ENCODE results near the gene RPS2.
"Not testable (repeated sequence)": the region's sequence is repeated elsewhere in the genome, so short reads cannot be mapped to it uniquely, and the experiment has no call there.

Gene RPS2

DNA sequence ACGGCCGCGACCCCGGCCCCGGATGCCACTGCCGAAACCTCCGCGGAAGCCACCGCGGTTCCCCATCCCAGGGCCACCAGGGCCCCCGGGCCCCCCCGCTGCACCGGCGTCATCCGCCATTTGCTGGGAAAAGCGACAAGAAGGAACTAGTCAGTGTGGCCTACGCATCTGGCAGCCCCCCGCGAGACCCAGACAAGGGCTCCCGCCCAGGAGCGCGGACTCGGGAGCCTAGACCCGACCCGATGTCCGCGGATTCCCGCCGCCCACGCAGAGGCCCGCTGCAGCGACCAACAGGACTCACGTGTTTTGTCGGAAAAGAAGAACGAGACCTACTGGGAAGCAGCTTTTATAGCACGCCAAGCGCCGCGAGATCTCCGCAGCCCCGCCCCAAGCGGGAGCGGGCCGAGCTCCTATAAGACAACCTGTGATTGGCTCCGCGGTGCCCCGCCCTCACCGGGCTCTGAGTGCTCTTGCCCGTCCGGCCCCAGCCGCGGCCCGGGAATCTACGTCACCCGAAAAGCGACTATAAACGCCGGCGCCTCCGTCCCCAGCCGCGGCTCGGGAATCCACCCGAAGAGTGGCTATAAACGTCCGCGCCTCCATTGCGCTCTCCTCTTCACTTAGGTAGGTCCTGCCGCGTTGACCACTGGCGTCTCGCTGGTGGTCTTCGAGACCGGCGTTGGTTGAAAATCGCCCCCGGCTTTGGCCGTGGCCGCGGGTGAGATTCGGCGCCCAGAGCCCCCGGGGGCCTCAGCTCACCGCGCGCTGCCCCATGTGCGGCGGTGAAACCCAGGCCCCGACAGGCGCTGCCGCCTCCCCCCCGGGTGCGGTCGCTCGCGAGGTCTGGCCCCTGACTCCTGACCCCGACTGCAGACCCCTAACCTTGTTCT is at the start of gene RPS2:
TSS of gene RPS2 (minus strand) at position 321 of the 890 bp plus-strand sequence. CDS start at position 120, 201 bp downstream.
- DNase-seq (ENCODE audit: low read depth, low spot score): peak; percentile 99

DNA sequence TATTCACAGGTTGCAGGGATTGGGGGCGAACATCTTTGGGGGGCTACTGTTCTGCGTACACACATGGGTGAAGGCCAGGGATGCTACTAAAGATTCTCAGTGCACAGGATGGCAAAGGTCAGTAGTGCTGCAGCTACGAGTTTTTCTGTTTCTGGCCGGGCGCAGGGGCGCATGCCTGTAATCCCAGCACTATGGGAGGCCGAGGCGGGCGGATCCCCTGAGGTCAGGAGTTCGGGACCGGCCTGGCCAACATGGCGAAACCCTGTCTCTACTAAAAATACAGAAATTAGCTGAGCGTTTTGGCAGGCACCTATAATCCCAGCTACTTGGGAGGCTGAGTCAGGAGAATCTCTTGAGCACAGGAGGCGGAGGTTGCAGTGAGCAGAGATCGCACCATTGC is 48.9 kb upstream of the RPS2 start:
- DNase-seq (ENCODE audit: low read depth, low spot score): no peak

DNA sequence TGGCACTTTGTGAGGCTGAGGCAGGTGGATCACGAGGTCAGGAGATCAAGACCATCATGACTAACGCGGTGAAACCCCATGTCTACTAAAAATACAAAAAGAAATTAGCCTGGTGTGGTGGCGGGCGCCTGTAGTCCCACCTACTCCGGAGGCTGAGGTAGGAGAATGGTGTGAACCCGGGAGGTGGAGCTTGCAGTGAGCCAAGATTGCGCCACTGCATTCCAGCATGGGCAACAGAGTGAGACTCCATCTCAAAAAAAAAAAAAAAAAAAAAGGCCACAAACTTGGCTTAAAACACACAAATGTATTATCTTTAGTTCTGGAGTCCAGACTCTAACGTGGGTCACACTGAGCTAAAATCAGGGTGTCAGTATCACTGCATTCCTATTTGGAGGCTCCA is 47.1 kb upstream of the RPS2 start:
- not testable (repeated sequence) for DNase-seq (ENCODE audit: low read depth, low spot score)

DNA sequence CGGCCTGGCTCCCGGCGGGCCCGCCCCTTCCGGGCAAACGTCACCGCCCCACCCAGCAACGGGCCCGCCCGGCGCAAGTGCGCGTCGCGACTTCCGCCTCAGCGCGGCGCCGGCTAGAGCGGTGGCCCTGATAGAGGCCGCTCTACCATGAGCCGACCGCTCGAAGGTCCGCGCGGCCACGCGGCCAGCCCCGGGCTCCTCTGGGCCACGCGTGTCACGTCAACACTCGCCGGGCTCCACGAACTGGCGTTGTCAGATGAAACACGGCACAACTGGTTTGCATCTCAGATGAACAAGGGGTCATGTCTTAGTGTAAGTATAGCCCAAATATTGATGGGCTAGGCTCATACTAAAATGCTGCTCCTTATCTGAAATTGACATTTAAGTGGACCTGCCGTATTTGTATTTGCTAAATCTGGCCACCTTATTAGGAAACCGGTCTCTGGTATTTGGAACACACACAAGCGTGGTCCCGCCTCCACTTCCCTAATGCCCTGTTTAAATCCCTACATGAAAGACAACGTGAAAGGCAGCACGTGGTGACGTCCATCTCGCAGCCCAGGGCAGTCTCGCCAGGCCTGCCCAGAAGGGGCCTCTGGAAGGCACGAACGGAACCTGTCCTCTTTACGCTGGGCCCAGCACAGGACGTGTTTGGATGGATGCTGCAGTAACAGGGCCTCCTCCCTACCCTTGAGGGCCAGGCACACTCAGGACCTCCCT is 45.3 kb upstream of the RPS2 start, which contains the start of gene ZNF598:
TSS of gene ZNF598 (minus strand) at position 31 of the 720 bp plus-strand sequence.
- DNase-seq (ENCODE audit: low read depth, low spot score): peak; percentile 81

DNA sequence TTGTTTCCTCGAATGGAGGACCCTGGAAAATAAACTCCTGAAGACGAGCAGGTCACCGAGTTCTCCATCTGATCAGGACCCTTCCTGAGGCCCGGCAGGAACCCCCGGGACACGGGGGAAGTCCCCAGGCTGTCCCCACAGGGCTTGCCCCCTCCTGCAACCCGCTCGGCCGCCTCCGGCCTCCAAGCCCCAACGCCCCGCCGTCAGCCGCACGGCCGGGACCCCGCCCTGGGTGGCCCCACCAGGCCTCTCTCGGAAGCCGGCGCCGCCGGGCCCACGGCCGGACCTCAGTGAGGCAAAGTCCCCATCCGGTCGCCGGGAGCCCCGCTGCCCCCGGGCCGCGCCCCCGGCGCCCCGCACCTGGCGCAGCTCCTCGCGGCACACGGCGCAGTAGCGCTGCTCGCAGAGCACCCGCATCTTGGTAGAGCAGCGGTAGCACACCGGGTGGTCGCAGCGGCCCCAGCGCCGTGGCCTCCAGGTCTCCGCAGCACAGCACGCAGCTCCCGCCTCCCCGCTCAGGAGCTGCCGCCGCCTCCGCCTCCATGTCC is 44.6 kb upstream of the RPS2 start:
- no peak for DNase-seq (ENCODE audit: low read depth, low spot score)

DNA sequence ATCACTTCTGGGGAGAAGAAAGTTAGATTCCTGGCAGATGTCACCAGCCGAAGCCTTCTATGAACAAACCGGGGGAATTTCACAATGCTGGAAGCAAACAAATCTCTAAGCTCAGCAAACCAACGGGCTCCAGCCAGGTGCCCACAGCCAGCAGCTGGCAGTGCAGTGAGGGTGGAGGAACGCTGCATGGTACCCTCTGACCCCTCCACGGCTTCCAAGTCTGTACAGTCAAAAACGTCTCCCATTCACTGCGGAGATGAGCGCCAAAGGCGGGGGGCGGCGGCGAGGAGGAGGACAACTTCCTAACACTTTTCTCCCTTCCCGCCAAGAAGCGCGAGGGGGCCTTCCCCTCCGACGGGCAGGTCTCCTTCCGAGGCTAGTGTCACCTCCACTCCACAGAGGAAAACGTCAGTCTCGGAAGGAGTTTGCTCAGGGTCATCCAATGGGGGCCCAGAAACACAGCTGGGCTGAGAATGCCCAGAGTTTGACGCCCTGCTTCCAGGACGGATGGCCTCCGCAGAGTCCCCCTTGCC is 44.1 kb upstream of the RPS2 start:
- DNase-seq (ENCODE audit: low read depth, low spot score): no peak

DNA sequence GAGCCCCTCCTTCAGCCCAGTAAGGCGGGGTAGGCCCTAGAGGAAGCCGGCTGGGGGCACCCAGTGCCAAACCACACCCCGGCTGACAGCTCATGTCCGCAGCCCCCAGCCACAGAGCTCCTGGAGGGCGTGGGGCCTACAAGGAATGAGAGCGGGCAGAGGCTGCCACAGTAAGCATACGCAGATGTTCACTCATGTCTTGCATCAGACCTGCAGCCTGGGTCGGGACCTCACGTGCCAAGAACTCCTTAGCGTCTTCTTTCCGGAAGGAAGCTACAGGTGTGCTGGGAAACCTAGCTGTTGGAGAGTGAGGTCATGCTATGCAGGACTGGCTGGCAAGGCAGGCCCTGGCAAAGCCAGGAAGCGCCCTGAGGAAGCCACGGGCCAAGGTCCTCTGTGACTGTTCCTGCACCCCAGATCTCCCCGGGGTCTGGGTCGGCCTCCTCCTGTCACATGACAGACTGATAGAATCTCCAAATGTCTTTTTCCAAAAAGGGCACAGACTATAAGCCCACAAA is 43.4 kb upstream of the RPS2 start:
- no peak for DNase-seq (ENCODE audit: low read depth, low spot score)

DNA sequence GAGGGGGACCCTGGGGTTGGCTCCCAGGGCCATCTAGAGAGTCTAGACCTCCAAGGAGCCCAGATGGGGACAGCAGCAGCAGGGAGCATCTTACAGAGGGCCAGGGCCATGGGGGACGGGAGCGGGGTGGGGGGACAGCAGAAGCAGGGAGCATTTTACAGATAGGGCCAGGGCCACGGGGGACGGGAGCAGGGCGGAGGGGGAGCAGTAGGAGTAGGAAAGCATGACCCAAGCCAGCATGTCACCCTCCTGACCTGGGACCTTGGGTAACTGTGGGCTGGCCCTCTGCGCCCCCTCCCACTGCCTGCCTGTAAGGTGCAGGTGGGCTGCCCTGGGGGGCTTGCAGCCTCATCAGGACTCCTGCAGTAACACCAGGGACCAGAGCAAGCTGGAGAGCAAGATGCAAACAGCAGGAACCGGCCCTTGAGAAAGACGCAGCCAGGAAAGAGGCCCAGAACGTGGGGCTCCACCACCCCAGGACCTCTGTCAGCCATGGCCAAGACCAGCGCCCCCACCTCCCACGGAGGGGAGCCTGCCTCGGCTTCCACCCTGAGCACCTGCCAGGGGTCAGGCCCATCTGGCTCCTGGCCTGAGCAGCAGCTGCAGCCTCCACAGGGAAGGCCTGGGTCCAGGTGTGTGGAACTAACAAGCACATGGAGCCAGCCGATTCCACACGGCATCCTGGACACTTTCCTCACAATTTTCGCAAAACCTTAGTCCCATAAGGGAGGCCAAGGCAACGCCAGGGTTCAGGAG is 42.6 kb upstream of the RPS2 start:
- no peak for DNase-seq (ENCODE audit: low read depth, low spot score)

DNA sequence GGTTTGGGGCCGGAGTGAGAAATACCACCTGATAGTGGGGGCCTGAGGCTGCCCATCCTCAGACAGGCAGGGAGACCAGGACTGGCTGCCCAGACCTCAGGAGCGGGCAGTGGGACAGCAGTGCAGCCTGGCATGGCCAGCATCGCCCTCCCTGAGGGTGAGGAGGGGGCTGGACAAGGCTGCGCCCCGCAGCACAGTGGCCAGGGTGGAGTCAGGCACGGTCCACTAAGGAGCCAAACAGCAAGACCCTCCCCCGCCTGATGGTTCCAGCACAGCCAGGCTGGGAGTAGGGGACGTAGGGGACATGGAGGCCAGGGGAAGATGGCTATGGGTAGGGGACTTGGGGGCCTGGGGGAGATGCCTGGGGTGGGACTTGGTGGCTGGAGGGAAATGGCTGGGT is 41.7 kb upstream of the RPS2 start:
- no peak for DNase-seq (ENCODE audit: low read depth, low spot score)

DNA sequence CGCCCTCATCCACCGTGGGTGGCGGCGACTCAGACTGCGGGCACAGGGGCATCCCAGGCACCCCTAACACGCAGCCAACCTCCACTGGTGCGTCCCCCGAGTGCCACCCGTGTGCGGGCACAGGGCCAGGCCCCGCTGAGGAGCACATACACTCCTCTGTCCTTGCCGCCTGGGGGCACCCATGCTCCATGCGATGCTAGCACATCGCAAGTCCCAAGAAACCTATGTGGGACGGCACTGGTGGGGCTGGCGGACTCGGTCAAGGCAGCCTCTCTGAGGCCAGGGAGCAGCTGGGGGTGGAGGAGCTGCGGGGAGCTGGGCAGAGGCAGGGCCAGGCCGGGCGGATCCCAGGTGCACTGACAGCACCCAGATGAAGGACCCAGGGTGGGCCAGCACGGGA is 41.0 kb upstream of the RPS2 start:
- no peak for DNase-seq (ENCODE audit: low read depth, low spot score)

DNA sequence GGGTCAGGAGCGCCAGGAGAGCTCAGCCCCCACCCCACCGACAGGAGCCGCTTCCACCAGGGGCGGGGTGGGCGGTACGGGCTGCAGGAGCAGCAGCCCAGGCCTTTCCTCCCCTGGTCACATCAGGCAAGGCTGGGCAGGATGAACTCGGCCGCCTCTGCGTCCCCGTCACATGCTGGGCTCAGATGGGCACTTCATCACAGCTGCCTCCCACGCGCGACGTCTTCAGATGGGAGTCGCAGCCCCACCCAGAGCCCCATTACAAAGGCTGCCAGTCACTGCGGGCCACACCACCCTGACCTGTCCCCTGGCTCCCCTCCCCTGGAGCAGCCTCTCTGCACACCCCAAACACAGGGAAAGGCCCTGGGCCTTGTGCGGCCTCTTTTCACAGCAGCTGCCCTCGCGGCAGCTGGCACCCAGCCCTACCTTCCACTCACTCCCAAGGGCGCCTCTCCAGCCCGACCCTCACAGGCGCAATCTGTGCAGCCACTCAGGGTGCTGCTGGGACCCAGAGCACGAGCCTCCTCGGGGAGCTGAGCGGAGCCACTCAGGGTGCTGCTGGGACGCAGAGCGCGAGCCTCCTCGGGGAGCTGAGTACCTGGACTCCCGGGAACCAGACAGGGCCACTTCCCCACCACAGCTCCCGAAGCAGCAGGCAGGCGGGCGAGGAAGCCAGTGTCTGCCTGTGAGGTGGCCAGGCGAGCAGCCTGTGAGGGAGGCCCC is 40.3 kb upstream of the RPS2 start:
- no peak for DNase-seq (ENCODE audit: low read depth, low spot score)

DNA sequence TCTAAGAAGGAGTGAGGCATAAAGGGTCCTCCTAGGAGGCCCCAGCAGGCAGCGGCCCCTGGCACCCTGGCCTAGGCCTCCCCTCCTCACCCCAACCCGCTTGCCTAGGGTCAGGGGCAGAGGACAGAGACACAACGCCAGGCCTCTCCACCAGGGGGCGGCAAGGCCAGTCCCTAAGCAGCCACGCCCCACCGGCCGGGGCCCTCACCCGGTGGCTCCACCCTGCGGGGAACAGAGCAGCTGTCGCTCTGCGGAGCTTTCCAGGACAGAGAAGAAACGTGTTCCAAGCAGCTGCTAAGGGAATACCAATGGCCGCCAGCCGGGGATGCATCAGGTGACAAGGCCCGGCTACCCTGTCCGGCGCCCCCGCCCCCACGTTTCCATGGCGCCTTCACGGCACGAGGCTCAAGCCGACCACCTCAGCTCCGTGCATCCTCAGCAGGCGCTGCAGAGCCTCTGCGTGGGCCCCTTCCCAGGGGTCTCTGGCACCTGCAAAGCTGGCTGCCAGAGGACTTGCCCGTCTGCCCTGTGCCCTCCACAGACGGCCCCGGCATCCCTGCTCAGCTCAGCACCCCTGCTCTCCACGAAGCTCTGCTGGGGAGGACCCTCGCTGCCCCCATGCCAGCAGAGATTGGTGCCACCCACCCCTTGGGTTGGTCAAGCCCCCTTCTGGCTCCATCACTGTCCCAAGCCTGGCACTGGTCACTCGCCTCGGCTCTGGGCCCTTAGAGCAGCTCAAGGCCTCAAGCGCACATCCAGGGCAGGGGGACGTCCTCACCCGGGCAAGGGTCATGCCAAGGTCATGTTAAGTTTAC is 39.4 kb upstream of the RPS2 start:
- DNase-seq (ENCODE audit: low read depth, low spot score): peak; percentile 98

DNA sequence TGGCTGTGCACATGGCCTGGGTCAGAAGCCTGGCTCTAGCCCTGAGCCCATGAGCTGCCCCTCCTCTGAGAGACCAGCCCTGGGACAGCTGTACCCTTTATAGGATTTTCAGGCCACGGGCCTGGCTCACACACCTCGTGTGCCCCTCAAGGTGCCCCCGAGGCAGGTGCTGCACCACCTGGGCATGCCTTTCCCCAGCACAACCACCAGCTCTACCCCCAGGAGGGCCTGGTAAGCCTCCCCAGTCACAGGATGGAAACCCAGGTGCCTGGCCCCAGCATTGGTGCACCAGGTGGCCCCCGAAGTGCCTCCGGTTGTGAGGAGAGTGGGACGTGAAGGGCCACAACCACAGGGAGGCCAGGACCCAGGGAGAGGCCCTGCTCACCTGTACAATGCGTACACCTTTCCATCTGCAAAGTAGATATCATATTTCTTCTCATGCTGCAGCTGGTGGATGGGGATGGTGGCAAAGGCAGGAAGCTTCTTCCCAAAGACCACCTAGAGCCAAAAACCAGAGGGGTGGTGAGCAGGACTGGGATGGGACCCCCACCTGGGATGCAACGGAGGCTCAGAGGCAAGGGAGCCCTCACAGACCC is 38.7 kb upstream of the RPS2 start:
- DNase-seq (ENCODE audit: low read depth, low spot score): no peak

DNA sequence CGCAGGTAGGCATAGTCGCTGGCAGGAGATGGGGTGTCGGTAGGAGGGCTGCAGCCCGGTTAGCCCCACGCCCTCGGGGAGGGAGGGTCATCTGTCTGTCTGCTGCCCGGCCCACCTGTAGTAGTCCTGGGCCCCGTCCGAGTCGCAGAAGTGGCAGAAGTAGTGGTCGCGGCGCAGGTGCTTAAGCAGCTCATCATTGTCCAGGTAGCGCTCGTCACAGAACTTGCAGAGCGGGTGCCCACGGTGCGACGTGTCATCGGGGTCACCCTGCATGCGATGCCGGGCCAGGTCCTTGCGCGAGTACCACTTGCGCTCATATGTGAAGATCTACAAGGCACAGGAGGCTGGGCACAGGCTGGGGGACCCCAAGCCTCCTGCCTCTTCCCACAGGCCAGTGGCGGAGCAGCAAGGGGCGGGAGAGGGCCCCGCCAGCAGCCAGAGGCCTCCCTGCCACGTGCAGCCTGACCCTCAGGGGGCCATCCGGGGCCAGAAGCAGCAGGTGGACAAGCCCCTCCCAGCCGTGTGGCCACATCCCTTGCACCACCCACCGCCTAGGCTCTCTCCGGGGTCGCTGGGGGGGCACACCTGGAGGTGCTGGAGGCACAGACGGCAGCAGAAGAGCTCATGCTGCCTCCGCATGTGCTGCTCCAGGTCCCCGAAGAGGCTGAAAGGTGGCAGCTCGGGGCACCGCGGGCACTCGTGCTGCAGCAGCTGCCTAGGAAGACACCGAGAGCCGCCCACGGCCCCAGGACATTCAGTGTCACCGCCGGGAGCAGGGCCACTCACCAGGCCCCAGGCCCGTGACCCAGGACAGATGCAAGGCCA is 38.0 kb upstream of the RPS2 start:
- DNase-seq (ENCODE audit: low read depth, low spot score): no peak

DNA sequence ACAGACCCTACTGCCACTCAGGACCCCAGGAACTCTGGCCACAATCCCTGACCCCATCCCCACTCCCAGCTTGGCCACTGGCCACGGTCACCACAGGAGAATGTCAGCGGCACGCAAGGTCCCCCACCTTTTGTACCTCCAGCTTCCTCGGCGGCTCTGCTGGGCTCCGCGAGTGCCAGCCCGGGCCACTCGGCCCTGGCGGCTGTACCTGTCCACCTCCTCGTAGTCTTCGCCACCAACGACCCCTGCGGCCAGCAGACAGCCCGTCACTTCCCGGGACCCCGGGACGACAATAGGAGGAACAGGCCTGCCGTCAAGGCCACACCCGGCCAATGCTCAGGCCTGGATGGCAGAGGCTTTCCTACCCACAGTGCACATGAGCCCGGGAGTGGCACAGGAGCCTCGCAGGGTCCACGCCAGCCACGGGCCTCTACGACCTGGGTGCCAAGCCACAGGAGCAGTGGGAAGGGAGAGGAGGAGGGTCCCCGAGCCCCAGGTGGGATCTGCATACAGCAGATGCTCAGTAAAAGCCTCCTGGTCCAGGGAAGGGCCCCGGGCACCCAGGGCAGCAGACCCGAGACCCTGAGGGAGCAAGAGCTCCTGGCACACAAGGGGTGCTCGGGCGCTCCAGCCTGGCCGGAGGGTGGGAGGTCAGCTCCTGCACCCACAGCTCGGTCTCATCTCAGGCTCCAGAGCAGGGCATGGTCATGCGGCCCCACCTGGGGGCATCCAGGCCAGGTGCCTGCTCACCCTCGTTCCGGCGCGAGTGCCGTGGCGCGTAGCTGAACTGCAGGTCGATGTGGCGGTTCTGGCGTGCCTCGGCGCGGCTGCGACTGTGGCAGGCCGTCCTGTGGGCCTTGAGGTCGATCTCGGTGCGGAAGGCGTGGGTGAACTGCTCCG is 37.1 kb upstream of the RPS2 start:
- DNase-seq (ENCODE audit: low read depth, low spot score): no peak

DNA sequence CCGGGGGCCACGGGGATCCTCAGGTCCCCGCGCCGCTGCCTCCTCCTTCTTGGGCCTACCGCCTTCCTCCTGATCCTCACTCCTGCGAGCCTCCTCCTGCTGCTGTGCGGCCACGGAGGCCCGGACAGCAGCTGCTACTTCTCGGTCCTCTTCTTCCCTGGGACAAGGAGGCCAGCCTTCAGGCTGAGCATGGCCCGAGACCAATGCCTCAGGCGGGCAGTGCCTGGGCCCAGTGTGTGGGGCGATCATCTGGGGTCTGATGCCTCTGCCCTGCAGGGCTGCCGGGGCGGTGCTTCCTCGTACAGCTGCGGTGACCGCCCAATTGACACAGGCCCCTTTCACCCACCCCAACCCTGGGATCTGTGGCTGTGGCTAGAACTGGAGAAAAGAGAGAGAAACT is 36.4 kb upstream of the RPS2 start:
- no peak for DNase-seq (ENCODE audit: low read depth, low spot score)

DNA sequence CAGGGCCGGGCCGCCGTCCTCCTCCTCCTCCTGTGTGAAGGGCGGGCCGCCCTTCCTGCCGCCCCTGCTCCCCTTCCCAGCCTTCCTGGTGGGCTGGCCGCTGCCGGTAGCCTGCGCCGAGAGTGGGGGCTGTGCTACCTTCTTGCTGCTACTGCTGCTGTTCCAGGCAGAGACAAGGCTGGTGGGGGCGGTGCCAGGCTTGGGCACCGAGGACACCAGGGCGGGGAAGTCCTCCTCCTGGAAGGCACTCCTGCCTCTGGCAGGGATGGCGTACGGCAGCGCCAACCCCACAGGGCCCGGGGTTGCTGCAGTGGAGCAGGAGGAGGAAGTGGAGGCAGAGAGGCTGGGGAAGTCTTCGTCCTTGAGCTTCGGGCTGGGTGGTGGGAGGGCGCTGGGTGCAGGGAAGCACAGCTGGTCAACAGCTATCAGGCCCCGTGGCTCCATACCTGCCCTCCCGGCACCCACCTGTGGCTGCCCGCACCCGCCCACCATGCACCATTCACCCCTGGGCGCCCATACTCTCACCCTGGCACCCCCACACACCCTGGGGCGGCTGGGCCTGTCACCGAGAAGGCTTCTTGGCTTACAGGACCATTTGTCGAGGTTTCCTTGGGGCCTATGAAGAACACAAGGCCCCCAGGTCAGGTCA is 35.4 kb upstream of the RPS2 start:
- no peak for DNase-seq (ENCODE audit: low read depth, low spot score)

Measured in ELF-1 (cell line).